Glomerular visceral epithelial cell (primary cell): Measurements from ENCODE around the gene DNAJC1.
"Not testable (repeated sequence)": the region's sequence is repeated elsewhere in the genome, so short reads cannot be mapped to it uniquely, and the experiment has no call there.

Experiments used
- DNase-seq: peaks from one replicate; pipeline ENCODE4 v3.0.0-alpha.2; 2016; ENCODE audit errors: extremely low spot score

Gene DNAJC1, protein sequence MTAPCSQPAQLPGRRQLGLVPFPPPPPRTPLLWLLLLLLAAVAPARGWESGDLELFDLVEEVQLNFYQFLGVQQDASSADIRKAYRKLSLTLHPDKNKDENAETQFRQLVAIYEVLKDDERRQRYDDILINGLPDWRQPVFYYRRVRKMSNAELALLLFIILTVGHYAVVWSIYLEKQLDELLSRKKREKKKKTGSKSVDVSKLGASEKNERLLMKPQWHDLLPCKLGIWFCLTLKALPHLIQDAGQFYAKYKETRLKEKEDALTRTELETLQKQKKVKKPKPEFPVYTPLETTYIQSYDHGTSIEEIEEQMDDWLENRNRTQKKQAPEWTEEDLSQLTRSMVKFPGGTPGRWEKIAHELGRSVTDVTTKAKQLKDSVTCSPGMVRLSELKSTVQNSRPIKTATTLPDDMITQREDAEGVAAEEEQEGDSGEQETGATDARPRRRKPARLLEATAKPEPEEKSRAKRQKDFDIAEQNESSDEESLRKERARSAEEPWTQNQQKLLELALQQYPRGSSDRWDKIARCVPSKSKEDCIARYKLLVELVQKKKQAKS

DNA sequence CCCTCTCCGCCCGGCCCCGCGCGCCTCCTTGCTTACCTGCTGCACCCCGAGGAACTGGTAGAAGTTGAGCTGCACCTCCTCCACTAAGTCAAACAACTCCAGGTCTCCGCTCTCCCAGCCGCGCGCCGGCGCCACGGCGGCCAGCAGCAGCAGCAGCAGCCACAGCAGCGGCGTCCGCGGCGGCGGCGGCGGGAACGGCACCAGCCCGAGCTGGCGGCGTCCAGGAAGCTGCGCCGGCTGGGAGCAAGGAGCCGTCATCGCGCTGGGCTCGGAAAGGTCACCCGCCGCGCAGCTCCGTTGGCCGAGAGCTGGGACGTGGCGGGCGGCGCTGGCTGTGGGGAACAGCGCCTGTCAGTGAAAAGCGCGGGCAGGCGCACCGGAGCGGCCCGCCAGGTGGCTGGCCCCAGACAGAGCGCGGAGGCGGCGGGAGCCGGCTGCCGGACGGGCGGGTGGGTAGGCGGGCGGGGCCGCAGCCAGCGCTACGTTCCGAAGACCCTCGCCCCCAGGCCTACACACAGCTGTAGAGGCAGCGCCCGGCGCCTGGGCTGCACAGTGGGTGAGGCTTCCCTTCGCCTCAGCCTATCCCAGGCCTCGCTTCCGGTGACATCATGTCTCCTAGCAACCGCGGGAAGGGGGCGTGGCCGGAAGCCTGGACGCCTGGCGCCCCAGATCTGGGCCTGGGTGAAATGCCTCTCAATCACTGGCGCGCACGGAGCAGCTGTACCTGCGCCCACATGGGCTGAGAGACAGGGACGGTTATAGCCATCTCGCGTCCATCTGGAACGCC is at the start of gene DNAJC1:
Gene DNAJC1, minus strand, starts transcription at position 554 of the 787 bp plus-strand sequence. Its CDS starts 296 bp downstream, at position 258.
- DNase-seq: peak; percentile 97

DNA sequence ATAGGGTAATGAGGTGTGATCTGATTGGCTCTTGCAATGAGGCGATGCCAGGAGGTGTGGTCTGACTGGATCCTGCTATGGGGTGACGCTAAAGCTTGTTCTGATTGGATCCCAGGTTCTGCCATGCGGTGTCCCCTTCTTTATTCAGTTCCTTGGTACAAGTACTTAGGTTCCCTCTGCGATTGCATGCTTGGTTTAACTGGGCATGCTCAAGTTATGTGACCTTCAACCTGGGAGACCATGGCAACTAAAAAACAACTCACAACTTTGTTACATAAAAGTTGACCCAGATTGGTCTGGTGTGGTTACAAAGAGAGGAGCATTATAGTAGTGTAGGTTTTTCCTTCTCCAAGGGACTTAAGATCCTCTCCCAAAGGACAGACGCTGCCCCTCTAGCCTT is 49.5 kb upstream of the DNAJC1 start:
- no peak for DNase-seq

DNA sequence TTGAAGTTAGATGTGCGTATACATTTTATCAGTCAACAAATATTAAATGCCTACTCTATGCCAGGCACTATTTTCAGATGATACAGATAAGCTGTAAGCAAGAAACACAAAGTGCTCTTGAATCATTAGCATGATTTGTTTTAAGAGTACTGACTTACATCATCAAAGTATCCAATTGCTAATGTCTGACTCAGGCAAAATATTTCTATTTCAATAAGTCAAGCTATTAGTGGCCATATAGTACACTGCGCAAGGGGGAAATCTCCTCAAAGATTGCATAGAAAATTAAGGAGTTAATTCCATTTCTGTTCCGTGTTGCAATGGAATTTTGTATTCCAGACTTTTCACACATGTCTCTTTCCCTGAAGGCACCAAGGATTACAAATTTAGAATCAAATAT is 46.1 kb upstream of the DNAJC1 start:
- no peak for DNase-seq

DNA sequence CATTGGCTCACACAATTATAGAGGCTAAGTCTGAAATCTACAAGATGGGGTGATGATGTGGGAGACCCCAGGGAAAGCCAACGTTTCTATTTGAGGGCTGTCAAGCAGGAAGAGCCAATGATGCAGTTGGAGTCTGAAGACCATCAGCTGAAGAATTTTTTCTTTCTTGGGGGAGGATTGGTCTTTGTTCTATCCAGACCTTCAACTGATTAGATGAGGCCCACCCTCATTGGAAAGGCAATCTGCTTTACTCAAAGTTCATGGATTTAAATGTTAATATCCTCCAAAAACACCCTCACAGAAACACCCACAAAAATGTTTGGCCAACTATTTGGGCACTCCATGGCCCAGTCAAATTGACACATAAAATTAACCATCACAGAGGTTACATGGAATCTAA is 44.3 kb upstream of the DNAJC1 start:
- no peak for DNase-seq

DNA sequence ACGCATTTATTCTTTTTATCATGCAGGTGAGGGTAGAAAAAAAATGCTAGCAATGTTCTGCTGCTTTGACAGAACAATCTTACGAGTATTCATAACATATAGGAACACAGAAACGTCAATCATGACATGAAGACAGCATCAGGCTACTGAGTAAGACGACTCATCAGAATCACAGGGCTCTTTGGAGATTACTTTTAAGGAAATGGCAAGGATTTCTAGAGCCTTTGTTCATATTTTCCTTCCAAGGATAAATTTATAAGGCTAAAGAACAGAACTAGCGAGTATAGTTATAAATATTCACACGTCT is 39.8 kb upstream of the DNAJC1 start:
- DNase-seq: no peak

DNA sequence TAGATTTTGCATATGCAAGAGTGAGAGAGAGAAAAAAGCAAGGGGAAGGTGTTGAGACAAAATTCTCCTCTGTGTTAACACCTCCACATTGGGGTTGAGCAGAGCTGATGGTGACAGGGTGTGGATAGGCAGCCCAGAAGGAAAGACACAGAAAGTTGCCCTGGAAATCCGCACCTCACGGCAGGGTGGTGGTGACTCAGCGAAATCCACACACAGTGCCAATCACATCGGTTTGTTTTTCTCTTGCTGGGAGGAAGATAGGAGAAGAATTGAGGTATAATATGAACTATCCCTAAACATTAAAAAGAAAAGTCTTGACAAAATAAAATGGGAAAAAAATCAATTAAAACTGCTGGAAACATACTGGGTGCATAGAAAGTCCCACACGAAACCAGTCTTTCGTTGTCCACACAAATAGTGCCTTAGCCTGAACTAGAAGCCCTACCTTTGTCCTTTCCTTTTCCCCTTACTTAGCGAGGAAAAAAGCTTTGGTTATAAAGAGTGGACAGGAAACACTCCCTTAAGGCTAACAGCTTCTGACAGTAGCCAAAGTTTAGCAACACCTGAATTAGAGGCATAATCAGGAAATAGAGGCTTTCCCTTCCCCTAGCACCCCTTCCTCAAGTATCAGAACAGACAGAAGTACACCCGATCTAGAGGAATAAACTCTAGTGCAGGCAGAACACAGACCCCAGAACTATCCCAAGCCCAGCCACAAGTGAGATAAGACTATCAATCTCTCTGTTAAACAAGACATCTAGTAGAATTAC is 39.2 kb upstream of the DNAJC1 start:
- no peak for DNase-seq

DNA sequence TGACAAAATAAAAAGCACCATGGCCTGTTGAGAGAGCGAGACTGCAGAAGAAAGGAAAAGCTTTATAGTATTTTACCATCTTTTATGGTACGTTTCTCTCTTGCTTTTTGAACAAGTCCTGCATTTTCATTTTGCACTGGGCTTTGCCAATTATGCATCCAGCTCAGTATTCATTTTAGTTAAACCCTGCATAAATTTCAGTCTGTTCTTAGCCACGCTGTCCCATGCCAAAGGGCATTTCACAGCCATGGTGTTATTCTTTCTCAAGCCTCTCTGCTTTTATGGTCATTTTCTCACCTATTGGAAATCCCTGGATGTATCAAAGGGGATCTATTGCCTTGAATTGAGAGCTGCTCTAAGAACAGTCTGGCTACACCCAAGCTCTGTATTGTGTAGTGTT is 30.8 kb upstream of the DNAJC1 start:
- DNase-seq: no peak

DNA sequence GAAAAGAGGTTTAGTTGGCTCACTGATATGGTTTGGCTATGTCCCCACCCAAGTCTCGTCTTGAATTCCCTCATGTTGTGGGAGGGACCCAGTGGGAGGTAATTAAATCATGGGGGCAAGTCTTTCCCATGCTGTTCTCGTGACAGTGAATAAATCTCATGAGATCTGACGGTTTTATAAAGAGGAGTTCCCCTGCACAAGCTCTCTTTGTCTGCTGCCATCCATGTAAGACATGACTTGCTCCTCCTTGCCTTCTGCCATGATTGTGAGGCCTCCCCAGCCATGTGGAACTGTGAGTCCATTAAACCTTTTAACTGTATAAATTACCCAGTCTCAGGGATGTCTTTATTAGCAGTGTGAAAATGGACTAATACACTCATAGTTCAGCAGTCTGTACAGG is 28.7 kb upstream of the DNAJC1 start:
- DNase-seq: not testable (repeated sequence)

DNA sequence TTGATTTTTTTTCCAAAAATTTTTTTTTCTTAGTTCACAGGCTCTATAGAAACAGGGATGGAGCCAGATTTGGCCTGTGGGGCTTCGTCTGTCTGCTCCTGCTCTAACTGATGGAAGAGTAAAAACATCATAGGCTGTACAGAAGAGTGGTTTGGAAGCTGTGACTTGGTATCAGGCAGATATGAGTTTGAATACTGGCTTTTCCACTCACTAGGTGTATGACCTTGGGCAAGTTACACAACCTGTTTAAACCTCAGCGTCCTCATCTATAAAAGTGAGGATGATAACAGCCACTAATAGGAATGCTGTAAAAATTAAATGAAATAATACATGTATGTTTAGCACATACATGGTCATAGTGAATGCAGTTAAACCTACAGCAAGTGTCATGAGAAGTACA is 26.9 kb upstream of the DNAJC1 start:
- no peak for DNase-seq

DNA sequence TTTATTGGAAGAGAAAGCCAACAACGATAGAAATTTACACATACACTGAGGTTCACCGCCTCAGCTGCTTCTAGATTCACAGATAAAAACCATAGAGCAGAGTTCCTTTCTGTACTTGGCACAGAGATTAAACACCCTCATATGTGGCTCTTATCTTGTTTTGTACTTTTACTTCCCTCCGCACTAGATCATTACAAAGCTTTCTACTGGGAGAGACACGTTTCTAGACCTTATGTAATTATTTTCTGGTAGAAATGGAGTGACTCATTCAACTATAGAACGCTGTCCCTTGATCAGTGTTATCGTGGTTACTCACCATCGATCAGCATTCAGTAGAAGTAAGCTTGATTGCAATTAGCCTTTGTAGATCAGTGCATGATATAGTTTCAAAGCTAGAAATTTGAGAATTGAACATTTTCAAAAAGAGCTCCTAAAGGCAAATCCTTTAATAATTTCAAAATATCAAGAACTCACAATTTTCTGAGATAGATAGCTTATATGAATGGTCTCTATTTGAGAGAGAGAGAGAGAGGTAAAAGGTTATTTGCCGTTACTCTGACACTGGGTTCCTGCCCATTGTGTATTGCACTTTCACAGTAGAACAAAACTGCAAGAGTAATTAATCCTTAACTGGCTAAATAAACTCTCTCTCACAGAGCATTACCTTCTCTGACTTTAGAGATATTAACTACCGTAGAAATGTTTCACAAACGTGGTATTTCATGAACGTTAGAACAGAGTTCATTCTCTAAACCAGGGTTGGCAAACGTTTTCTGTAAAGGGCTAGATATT is 26.1 kb upstream of the DNAJC1 start:
- no peak for DNase-seq

DNA sequence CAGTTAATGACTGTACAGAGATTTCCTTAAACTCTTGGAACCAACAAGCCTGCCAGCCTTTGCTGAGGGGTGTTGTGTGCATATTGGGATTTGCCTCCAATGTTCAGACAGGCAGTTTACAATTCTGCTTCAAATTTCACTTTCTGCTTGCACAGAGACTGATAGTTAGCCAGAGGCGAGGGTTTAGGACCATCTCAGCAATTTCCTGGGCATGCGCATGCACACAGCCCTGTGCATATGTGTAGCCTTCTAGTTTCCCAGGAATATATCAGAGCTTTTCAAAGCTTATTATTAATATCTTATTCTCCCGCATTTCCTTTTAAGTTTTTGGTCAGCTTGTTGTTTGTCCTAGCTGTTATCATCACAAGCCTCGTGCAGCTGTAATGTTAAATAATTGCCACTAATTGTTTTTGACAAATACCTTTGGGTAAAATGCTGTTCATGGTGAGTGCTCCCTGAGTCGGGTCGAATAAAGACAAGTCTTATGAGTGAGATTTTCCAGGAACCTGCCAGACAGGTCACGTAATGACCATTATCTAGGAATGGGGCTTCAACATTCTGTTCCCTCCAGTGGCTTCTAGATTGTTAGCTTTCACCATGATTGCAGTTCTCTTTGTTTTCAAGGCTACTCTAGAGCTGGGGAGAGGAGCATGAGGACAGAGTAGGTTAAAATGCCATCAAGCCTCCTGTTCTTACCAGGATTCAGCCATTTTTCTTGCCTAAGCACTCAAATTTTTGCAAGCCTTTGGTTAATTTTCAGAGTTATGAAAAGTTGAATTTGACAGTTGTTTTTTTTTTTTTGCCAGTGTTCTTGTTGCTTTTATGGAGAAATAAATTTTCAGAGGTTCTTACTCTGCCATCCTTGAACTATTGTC is 24.1 kb upstream of the DNAJC1 start:
- DNase-seq: no peak

DNA sequence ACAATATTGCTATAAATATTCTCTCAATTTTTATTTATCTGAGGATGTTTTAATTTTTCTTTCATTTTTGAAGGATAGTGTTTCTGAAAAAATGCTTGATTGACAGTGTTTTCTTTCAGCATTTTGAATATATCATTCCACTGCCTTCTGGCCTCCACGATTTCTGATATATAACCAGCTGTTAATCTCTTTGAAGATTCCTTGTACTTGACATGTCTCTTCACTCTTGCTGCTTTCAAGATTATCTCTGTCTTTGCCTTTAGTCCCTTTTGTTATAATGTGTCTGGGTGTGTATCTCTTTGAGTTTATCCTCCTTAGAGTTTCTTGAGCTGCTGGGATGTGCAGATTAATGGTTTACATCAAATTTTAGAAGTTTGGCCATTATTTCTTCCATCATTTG is 22.8 kb upstream of the DNAJC1 start:
- no peak for DNase-seq

DNA sequence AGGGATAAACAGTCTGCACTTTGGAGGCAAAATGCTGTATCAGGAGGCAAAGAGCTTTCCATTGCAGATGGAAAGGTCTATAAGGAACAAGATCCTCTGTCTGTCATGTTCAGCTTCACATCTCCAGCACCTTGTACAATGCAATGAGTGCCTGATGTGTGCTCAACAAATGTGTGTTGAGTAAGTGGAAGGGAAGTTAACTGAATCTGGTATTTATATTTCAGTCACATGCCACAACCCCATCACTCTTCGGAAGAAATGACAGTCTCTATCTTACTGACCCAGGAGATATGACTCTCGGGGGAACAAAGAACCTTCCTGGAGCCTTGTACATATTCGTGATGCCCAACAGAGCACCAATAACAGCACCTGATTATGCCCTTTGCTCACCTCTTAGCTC is 20.0 kb upstream of the DNAJC1 start:
- no peak for DNase-seq

DNA sequence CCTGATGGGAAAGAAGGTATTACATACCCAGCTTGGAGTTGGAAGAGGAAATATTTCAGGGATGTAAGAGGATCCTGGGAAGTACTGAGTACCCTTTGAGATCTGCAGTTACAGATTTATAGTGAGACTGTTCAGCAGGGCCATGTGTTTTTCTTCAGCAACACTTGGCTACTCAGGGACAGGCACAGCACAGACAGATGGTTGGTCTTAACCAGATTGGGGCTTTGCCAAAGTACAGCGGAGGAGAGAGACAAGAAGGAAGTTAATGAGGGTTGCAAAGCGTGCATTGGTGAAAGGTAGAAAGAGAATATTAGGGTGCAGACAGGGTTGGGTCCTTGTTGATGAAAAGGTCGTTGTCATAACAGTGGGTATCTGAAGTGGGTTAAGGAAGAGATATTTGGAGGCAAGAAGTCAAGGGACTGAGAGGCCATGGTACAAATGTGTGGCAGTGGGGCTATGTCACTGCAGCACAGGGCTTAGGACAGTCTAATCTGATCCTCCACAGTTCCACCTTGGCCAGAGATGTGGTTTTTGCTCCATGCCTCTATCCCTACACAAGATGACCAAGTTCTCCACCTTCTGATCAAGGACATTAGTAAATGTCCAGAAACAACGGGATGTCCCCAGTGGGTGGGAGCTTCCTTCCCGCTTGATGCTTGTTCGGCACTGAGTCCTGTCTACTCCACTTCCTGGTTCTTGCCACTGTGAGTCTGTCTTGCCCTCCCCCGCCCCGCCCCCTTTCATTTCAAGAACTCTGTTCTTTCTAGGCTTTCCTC is 18.9 kb upstream of the DNAJC1 start:
- no peak for DNase-seq

DNA sequence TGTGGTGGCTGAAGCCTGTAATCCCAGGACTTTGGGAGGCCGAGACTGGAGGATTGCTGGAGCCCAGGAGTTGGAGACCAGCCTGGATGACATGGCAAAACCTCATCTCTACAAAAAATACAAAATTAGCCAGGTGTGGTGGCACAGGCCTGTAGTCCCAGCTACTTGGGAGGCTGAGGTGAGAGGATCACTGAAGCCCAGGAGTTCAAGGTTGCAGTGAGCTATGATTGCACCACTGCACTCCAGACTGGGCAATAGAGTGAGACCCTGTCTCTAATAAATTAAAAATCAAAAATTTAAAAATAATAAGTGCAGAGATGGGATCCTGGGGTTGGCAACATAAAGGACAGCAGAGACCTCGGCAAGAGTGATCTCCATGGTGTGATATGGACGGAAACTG is 17.6 kb upstream of the DNAJC1 start:
- DNase-seq: not testable (repeated sequence)

DNA sequence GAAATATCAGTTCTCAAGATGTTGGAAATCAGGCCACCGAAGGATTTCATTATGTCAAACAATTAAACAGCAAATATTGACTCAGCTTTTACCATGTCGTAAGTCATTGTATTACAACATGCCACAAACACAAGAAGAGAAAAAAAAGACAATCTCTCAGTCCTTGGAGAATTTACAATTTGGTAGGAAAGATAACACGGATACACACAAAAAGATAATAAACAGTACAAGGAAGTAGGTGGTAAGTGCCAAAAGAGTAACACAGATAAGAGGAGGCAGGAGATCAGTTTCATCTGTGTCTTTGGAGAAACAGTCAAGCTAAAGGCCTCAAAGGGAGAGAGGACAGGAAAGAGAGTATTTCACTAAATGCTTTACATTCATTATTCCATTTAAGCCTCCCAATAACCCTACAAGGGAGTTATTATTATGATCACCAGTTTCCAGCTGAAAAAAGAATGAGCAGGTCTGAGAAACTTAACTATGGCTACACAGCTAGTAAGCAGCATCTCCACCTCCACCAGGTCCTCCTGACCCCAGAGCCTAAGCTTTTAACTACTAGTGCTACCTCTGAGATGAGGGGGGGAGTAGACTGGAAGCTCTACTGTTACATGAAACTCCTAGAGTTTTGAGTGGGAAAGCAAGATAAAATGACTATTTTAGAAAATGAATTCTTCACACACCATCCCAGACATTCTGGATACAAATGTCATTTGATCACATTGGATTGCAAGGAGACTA is 13.9 kb upstream of the DNAJC1 start:
- no peak for DNase-seq

DNA sequence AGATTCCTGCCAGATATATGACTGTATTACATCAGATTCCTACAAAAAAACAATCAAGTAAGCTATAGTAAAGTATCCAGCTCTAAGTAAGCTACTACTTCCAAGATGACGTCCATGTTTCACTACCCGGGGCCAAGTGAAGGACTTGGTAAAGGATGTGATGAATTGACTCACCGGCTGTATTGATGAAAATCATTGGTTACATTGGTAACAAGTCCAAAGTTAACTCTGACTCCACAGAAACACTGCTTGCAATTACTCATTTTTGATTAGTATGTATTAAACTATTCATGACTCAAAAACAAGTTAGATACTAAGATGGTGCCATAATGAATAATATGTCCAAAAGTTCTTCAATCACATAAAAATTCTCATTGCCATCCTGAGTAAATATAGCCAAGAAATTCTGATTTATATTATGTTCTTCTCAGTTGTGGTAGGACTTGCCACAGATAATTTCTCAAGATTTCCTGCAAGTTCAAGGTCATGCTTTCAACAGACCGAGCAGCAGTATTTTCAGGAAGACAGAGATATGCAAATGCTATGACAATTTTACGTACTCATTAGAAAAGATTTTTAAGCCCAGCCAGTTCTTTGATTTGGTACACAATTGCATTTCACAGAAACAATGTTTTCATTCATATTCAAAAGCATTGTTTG is 12.6 kb upstream of the DNAJC1 start:
- DNase-seq: no peak

DNA sequence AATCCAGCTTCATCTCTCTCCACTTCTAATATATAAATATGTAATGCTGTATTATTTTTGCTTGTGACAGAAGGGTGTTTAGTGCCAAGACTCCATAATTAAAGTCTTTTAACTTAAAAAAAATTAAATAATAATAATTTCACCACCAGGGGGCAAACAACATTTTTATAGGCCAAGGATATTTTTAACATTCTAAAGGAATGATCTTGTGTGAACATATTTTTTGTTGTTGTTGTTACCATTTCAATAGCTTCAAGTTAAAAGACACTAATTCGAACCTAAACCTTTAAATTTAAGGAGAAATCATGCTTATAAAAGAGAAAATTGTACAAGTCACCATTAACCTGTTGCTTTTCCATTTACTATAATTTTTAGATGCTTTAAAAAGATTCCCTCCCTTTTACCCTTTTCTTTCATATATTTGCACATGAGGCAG is 7.5 kb upstream of the DNAJC1 start:
- DNase-seq: peak; percentile 17
